SKM-1 (cell line): ENCODE results near the gene SH3BP4.

Experiments used
- DNase-seq: peaks from one replicate; lab custom pipeline; 2025; ENCODE audit not compliant: unreplicated experiment; lab: John Stamatoyannopoulos, UW

Gene SH3BP4

DNA sequence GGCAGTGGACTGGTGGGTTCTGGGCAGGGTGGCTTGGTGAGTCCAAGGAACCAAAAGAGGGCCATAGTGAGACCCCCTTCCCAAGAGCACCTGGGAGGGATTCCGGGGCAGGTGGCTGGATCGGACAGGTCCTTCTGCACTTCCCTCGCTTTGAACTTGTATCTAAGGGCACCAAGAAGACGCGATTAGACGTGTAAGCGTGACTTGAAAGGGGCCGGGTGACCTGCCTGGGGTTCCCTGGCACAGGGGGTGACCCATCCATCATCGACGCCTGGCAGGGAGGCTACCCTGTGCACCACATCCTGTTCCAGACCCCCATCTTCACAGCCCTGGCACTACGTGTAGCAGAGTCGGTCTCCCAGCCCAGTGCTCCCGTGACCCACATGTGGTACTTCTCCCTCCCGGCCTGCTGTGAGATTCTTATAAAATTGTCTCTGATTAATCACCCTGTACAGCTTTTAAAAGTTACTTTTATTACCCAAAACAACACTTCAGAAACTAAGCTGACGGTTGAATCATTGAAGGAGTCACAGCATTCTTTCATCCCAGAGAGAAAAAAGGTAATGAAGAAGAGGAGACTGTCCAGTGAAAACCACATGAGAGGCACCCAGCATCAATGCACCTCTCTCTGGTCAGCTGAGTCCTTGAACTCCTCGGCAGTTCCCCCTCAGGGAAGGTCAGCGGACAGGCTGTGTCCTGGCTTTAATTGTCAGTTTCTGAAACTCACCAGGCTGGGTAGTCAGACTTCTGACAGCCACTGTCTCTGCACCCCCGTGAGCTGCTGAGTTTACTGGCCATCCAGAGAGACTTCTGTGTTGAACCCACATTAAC is 13.0 kb downstream of the SH3BP4 start:
- no peak for DNase-seq

DNA sequence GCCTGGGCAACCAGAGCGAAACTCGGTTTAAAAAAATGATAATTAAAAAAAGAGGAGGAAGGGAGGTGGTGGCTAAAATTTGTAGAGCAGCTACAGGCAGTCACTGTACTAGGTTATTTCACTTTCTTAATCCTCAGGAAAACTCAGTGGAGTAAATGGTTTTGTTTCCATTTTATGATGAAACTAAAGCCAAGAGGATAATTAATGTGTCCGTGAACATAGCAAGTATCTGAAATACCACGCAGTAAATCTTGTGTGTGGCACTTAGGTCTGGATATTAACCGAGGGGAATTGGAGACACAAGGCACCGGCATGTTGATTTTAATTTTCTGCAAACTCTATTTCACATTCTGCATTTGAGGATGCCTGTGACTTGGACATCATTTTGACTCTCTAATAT is 14.5 kb downstream of the SH3BP4 start:
- no peak for DNase-seq

DNA sequence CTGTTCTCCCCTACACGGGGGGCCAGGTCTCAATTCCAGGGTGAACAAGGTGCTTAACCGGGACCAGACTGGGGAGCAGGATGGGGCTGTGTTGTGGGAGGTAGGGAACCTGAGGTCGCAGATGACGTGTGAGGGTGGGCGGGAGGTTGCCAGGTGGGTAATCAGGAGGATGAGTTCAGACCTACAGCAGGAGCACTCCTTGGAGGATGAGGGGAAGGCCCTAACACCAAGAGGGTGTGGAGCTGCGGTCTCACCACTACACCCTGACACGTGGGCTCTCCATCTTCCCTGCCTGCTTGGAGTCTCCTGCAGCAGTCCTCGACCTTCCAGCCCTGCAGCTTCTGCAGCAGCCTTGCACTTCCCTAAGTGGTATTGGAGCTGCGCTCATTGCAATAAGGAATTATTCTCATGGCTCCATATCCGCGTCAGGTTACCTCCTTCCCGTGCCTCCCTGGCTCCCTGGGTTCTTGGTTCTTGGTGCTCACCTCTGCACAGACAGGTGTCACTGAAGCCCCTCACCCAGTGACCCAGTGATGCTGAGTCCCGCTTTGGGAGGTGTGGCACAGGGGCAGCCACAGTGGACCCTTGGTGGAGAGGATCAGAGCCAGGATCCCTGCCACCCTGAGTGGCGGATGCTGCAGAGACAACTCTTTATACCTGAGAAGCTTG is 15.5 kb downstream of the SH3BP4 start:
- no peak for DNase-seq

DNA sequence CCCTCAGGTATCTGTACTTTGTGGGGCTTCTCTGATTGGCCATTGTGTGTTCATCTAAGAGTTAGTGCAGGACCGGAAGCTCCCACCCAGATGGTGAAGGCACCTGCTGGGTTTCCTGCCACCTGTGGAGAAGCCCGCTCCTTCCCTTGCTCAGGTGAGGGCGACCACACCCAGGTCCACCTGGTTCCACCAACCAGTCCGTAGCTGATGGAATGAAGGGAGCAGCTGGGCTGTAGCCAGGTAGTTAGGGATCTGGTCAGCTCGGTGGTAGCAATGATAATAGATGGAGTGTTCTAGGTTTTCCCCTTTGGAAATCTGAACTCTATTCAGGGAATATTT is 16.0 kb downstream of the SH3BP4 start:
- DNase-seq: no peak

- DNase-seq: no peak
Observed at GRCh38 chr2:234968631-234969305, 17.0 kb downstream of the SH3BP4 start.

DNA sequence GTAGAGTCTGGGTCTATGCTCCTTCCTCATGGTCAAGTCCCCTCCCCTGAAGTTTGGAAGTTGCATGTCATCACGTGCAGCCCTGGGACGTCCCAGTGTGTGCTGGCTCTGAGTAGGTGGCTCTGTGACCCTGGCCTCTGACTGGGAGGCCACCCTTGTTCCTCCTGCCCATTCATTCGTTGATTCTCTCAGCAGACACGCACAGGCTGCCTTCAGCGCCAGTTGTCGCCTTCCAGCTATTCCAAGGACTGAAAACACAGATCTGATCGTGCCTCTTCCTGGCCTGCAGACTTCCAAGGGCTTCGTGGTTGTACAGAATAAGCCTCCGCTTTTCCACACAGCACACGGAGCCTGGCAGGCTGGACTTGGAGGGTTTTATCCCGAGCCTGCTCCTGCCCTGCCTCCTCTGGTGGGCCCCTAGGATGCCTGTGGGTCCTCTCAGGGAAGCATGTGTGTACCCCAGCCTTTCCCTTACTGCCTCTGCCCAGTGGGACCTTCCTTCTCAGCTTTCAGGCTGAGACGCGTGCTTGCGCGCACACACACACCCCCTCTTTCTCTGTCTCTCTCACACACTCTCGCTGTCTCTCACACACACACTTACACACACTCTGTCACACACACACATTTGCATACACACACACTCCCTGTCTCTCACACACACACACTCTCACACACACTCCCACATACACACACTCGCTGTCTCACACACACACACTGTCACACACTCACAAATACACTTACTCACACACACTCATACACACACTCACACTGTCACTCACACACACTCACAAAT is 17.7 kb downstream of the SH3BP4 start:
- DNase-seq: no peak

DNA sequence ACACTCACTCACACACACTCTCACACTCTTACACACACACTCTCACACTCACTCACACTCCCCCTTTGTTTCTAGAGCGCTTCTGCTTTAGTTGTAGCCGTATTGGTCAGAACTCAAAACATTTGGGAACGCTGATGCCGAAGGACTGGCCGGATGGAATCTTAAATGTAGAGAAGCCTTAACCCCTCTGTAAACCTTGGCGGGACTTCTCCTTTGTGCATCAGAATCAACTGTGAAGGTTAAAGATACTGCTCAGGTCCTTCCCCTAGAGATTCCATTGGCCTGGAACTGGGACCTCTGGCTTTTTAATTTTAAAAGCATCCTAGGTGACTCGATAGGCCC is 18.3 kb downstream of the SH3BP4 start:
- DNase-seq: no peak

- DNase-seq: no peak
Observed at GRCh38 chr2:234970477-234970882, 18.7 kb downstream of the SH3BP4 start.

GRCh38 chr2:234971496-234971895 is 19.7 kb downstream of the SH3BP4 start:
- DNase-seq: no peak

DNA sequence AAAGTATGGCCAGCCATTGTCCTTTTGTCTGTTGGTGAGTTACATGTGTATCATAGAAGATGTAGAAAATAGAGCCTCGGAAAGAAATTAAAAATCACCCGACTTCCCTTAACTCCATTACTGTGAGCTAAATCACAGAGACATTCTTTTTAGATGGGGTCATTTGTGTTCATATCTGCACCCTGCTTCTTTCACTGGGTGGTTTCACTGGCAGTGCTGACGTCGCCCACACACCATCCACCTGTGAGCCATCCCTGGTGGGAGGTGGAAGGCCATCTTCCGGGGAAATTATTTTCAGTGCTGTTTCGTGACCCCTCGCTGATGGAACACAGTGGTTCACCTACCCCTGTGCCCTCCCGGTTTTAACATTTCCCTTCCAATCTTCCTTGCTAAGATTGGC is 21.2 kb downstream of the SH3BP4 start:
- DNase-seq: no peak

DNA sequence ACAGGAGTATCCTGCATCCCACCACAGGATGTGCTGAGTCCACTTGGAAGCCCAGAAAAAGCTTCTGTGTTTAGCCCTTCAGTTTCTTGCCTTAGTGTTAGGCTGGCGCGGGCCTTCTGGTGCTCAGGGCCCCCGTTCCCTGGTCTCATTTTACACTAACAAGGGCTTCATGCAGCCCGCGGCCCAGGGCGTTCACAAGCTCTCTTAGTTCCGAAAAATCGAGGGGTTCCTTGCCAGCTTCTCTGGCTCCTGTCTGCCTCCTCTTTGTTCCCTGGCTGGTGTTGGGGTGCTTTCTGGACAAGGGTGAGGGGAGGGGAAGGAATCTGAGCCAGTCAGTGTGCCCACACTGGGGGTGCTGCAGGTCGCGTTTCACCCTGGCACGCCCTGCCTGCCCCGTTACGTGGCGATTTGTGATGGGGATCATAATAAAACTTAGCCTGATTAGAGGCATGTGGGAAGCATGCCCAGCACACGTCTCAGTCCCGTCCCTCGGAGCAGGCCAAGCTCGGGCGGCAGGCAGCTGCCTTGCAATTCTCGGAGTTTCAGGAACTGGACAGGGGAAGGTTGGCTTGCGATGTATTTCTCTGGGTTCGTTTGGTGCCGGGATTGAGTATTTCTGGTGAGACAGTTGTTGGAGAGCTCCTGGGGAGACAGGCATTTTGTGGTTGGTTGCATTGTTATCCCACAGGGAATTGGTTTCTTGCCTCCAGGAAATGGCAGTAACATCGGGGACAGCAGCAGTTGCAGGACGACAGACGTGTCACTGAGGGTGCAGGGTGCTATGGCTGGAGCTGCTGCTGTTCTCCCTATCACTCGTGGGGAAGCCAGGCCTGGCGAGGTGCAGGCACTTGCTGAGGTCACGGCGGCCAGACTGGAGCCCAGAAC is 22.9 kb downstream of the SH3BP4 start:
- no peak for DNase-seq

- no peak for DNase-seq
Observed at GRCh38 chr2:234975611-234976010, 23.8 kb downstream of the SH3BP4 start.

DNA sequence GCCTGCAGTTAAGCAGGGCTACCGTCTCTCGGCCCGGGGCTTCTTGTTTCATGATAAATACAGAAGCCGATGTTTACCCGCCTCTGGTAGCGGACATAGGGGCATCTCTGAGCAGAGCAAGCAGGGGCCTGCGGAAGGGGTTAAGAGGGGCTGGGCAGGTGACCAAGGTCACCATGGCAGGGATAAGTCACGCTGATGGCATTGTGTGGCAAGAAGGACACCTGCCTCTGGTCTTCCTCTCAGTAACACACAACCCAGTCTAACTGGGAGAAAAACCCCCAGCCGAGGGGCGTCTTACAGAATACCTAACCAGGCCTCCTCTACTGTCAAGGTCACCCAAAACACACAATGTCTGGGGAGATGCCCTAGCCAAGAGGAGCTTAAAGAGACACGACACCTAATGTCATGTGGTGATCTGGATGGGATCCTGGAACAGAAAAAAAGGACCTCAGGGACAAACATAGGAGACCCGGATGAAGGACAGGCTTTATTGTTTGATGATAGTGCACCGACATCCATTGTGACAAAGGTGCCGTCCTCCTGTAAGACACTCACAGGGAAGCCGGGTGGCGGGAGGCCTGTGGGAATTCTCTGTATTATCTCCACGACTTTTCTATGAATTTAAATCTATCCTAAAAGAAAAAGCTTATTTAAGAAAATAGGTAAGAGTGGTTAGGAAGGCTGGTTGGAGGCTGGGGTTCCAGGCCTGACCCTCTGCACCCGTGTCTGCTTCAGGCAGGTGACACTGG is 24.8 kb downstream of the SH3BP4 start:
- no peak for DNase-seq

DNA sequence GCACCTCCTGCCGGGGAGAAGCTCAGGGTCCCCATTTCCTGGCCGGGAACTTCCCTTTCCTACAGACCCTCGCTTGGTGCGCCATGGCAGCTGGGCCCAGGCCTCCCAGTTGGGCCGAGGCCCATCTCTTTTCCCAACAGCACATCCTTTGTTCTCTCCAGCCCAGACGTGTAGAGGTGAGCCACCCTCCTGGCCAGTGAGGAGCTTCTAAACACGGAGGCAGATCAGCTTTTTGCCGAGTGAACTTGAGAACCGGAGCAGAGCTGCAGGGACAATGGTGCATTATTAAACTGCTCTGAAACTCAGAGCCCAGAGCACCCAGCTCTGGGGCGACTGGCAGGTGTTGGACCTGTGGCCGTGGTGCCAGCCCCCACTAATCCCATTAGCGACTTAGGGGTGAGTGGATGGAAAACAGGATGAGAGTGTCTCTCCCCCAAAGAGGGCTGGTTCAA is 25.4 kb downstream of the SH3BP4 start:
- DNase-seq: no peak

DNA sequence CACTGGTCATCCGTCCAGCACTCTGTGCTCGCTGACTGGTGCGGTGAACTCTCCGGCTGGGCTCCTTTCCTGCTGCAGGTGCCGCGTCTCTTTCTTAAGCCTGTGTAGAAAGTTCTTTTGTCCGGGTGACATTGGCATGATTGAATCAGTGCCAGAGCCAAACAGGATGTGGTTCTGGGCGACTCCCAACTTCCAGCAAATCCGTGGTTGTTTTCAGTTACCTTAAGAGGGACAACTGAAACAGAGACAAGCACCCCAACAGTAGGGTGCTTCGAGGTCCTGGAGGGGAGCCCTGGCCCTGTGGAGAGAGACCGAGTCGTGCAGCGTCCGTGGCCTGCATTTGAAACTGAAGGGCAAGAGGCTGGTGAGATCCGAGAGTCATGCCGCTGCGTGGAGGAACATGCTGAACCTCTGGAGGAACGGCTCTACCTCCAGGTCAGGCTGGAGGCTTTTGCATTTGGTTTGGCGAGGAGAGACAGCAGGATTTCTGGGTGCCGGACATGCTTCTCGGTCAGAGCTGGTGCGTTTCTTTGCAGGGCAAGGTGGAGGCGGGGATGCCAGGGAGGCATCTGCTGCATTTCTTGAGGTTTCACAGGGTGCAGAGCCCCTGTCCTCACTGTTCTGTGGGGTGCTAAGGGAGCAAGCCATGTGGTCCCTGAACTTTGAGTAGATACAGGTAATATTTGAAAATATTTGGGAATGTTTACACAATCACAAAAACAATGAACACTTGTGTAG is 26.8 kb downstream of the SH3BP4 start:
- no peak for DNase-seq

GRCh38 chr2:234979204-234980167 is 27.7 kb downstream of the SH3BP4 start:
- DNase-seq: no peak

DNA sequence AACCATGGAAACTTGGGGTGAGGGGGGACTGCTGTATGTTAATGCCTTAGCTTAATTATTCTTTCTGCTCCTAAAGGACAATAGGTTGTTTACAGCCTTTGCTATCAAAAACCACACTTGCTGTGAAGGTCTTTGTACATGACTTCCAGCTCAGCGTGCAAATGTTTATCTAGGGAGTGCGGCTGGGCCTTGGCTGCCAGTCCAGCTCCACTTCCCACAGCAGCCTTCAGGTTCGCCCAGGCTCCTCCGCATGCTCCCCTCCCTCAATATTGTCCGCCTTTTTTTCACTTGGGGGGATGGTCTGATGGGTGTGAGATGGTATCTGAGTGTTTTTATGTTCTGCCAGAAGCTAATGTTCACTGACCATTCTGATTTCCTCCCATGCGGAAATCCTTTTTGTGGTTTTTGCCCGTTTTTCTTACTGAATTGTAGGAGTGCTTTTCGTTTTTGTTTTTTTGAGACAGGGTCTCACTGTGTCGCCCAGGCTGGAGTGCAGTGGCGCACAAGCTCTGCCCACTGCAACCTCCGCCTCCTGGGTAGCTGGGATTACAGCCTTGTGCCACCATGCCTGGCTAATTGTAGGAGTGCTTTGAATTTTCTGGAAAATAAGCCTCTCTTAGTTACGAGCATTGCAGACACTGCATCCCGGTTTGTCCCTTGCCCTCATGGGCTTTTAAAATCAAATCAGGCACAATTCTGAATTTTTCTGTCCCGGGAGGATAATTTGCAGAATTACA is 28.8 kb downstream of the SH3BP4 start:
- no peak for DNase-seq
